ENCODE data around the gene MIDN. TPM values are rescaled to one million over a fixed set of nuclear protein-coding genes. Genes with fewer than 3 reads are reported as not detected.
A peak's percentile ranks its signal among the peaks of the same experiment; 100 is the strongest.
"Not testable (repeated sequence)": the region's sequence is repeated elsewhere in the genome, so short reads cannot be mapped to it uniquely, and the experiment has no call there.

Gene MIDN
- total RNA-seq, 1 experiment from 2014 or later: 286 TPM

DNA sequence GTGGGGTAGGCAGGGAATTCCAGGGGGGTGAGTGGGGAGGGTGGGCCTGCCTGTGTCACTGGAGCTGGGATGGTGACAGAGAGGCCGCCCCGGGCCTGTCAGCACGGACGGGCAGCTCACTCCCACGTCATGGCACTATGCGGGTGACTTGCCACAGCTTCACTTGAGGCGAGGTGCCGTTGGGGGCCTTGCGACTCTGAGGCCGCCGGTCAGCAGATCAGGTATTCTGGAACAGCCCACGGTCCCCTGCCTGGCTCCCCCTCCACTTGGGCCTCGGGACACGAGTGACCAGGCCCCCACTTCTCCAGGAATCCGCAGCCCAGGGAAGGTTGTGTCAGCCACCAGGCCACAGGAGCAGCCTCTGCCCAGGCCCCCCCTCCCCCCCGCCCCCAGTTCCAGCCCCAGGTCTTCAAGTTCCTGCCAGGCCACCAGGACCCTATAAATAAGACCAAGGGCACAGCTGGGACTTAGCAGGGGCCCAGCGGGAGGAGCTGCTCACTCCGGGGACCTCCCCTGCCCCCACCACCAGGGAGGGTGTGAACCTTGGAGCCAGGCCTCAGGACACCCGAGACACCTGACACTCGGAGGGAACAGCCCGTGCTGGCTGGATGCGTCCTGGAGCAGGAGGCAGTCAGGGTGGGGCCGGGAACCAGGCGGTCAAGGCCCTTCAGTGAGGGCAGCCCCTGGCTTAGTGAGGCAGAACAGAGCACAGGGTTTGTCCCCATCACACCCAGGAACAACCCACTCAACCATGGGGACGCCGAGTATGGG, 2.7 kb upstream of the MIDN start:
- Mint-ChIP-seq H3K4me1 (peaks cover 5 to 16% of the 10 kb centered on the region in 2 experiments), H3K27me3 (ENCODE audit: low read depth) (no peaks in the 10 kb centered on the region; the same call in 1 of the 2 replicates), H3K36me3 (ENCODE audit: insufficient read depth in 1 of 3, low read depth in 3 of 3) (peaks cover 0 to 4% (median 0%) of the 10 kb centered on the region in 3 experiments; a peak in 3 of 7 replicates), H3K27ac (no peak overlapping the region; a peak in 1 of 7 replicates), H3K9me3 (no peaks in the 10 kb centered on the region), H3K4me3 (no peak overlapping the region)
- H2BK120ac ChIP-seq (ENCODE audit: low read depth, low read length, poor library complexity, severe bottlenecking): no peak overlapping the region
- H3K9ac ChIP-seq (ENCODE audit: extremely low read depth, insufficient read length, low read length): no peak overlapping the region
- H3K23me2 ChIP-seq (ENCODE audit: insufficient read length, low read depth, low read length, poor library complexity, severe bottlenecking): no peaks in the 10 kb centered on the region
- H2BK15ac ChIP-seq (ENCODE audit: low read depth, low read length): no peak overlapping the region
- H4K91ac ChIP-seq (ENCODE audit: insufficient read length, low read depth, low read length): no peak overlapping the region
- H3K56ac ChIP-seq (ENCODE audit: insufficient read length, low read depth, low read length): no peak overlapping the region
- no peaks in the 10 kb centered on the region; the same call in 1 of the 2 replicates for H3K79me2 ChIP-seq (ENCODE audit: insufficient read depth, low read length)
- H2BK5ac ChIP-seq (ENCODE audit: insufficient read length, low read length): no peak overlapping the region
- H2AFZ ChIP-seq (ENCODE audit: low read length): no peak overlapping the region
- H3K4ac ChIP-seq (ENCODE audit: low read depth, low read length): no peak overlapping the region
- no peaks in the 10 kb centered on the region for H3K4me1 ChIP-seq (ENCODE audit: insufficient read depth, low read length)
- no peak overlapping the region for H4K5ac ChIP-seq (ENCODE audit: insufficient read length, low read depth, low read length)
- H2BK20ac ChIP-seq (ENCODE audit: low read depth, low read length, poor library complexity, severe bottlenecking): no peak overlapping the region
- H3K18ac ChIP-seq (ENCODE audit: insufficient read length, low read depth, low read length): no peak overlapping the region
- no peaks in the 10 kb centered on the region for H4K20me1 ChIP-seq (ENCODE audit: control insufficient read depth, insufficient read depth, insufficient read length)
- no peak overlapping the region for H3K23ac ChIP-seq (ENCODE audit: insufficient read length, low read depth, low read length)
- no peak overlapping the region for H4K8ac ChIP-seq (replicated peaks; ENCODE audit: insufficient read length, low read depth, low read length)
- H3T11ph ChIP-seq (ENCODE audit: low read length): no peak overlapping the region
- TF ChIP-seq, protein P1, sequence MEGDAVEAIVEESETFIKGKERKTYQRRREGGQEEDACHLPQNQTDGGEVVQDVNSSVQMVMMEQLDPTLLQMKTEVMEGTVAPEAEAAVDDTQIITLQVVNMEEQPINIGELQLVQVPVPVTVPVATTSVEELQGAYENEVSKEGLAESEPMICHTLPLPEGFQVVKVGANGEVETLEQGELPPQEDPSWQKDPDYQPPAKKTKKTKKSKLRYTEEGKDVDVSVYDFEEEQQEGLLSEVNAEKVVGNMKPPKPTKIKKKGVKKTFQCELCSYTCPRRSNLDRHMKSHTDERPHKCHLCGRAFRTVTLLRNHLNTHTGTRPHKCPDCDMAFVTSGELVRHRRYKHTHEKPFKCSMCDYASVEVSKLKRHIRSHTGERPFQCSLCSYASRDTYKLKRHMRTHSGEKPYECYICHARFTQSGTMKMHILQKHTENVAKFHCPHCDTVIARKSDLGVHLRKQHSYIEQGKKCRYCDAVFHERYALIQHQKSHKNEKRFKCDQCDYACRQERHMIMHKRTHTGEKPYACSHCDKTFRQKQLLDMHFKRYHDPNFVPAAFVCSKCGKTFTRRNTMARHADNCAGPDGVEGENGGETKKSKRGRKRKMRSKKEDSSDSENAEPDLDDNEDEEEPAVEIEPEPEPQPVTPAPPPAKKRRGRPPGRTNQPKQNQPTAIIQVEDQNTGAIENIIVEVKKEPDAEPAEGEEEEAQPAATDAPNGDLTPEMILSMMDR (conservative IDR thresholded peaks at IDR 0.05): no peak
- no peaks in the 10 kb centered on the region for H3K27me3 ChIP-seq (ENCODE audit: insufficient read depth, low read length)
- no peak overlapping the region for H3K14ac ChIP-seq (ENCODE audit: insufficient read depth, low read length)
- WGBS (ENCODE audit: extremely low coverage, insufficient read length, low lambda C conversion rate): no CpG with 5 or more reads among the region's 26 CpGs
- no peak overlapping the region for H3K27ac ChIP-seq (ENCODE audit: insufficient read length, low read depth, low read length)
- no peak overlapping the region for H2AK5ac ChIP-seq (ENCODE audit: insufficient read length, low read length)
- H2BK12ac ChIP-seq (ENCODE audit: insufficient read length, low read depth, low read length): no peak overlapping the region
- H3K79me1 ChIP-seq (ENCODE audit: insufficient read depth, low read depth, low read length, poor library complexity, severe bottlenecking): no peaks in the 10 kb centered on the region
- no peaks in the 10 kb centered on the region for H3K9me3 ChIP-seq (ENCODE audit: control insufficient read depth, low read depth, low read length)
- H3K4me2 ChIP-seq (ENCODE audit: insufficient read depth, insufficient read length, low read length): no peak overlapping the region
- no peak for DNase-seq

GRCh38 chr19:1246265-1247087, 1.9 kb upstream of the MIDN start:
- not testable (repeated sequence) for H3T11ph ChIP-seq (ENCODE audit: low read length); H3K18ac ChIP-seq (ENCODE audit: insufficient read length, low read depth, low read length); H2BK20ac ChIP-seq (ENCODE audit: low read depth, low read length, poor library complexity, severe bottlenecking); H3K14ac ChIP-seq (ENCODE audit: insufficient read depth, low read length); H2BK120ac ChIP-seq (ENCODE audit: low read depth, low read length, poor library complexity, severe bottlenecking); H3K9ac ChIP-seq (ENCODE audit: extremely low read depth, insufficient read length, low read length); H3K79me1 ChIP-seq (ENCODE audit: insufficient read depth, low read depth, low read length, poor library complexity, severe bottlenecking); H2AFZ ChIP-seq (ENCODE audit: low read length); H3K27me3 ChIP-seq (ENCODE audit: insufficient read depth, low read length); H2BK5ac ChIP-seq (ENCODE audit: insufficient read length, low read length); H2BK15ac ChIP-seq (ENCODE audit: low read depth, low read length); H3K36me3 Mint-ChIP-seq (ENCODE audit: insufficient read depth in 1 of 3, low read depth in 3 of 3); H3K23ac ChIP-seq (ENCODE audit: insufficient read length, low read depth, low read length); H3K4me2 ChIP-seq (ENCODE audit: insufficient read depth, insufficient read length, low read length); H3K56ac ChIP-seq (ENCODE audit: insufficient read length, low read depth, low read length); H3K9me3 ChIP-seq (ENCODE audit: control insufficient read depth, low read depth, low read length); H4K8ac ChIP-seq (replicated peaks; ENCODE audit: insufficient read length, low read depth, low read length); H3K27ac ChIP-seq (ENCODE audit: insufficient read length, low read depth, low read length); H4K5ac ChIP-seq (ENCODE audit: insufficient read length, low read depth, low read length); H2BK12ac ChIP-seq (ENCODE audit: insufficient read length, low read depth, low read length); H3K79me2 ChIP-seq (ENCODE audit: insufficient read depth, low read length); H2AK5ac ChIP-seq (ENCODE audit: insufficient read length, low read length); H4K91ac ChIP-seq (ENCODE audit: insufficient read length, low read depth, low read length); H3K4ac ChIP-seq (ENCODE audit: low read depth, low read length); H3K4me1 ChIP-seq (ENCODE audit: insufficient read depth, low read length); H4K20me1 ChIP-seq (ENCODE audit: control insufficient read depth, insufficient read depth, insufficient read length); H3K9me3 Mint-ChIP-seq; H3K27me3 Mint-ChIP-seq (ENCODE audit: low read depth); DNase-seq; H3K23me2 ChIP-seq (ENCODE audit: insufficient read length, low read depth, low read length, poor library complexity, severe bottlenecking); H3K27ac Mint-ChIP-seq
- Mint-ChIP-seq H3K4me3 (peak overlapping the region in 1 of 2 experiments; percentile 48; a peak in 2 of 5 replicates), H3K4me1 (peaks cover 3 to 15% of the 10 kb centered on the region in 2 experiments)
- no CpG with 5 or more reads among the region's 27 CpGs for WGBS (ENCODE audit: extremely low coverage, insufficient read length, low lambda C conversion rate)

Data from H9 (cell line).